SK-N-MC (cell line): ENCODE measurements around the gene CHI3L2.

Experiments used
- EZH2 ChIP-seq: fragments of 200-600 bp; sonication (generic); IDR thresholded peaks from one replicate; pipeline ENCODE4 v1.6.1; 2017; ENCODE audit warnings: antibody characterized with exemption
- FOXP2 ChIP-seq: optimal IDR thresholded peaks from 2 replicates; pipeline ENCODE3; 2011; ENCODE audit warnings: mild to moderate bottlenecking, moderate library complexity; ENCODE audit not compliant: insufficient read depth; ENCODE audit errors: extremely low read length, control extremely low read depth
- POLR2AphosphoS5 ChIP-seq: IDR thresholded peaks from 2 replicates; pipeline ENCODE4 v1.6.1; 2012; ENCODE audit warnings: mild to moderate bottlenecking, low read depth, low read length, borderline replicate concordance

DNA sequence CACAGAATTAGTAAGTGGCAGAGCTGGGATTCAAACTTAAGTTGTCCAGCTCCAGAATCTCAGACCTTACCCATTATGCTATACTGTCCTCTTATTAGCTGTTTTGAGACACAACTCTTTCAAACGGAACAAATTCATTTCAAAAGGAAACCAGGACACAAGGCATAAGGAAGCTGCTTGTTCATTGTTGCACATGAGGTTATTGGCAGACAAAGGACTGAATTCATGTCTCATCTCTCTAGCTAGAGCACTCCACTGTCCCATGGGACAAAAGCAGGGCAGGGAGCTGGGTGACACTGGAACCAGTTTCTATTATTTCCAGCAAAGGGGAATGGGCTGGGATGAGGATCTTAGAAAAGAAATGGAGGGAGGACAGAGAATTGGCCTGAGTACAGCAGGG, 26.4 kb downstream of the CHI3L2 start:
- TF ChIP-seq EZH2 (no peak), POLR2AphosphoS5 (no peak), FOXP2 (no peak)
